Stimulated activated CD4-positive, alpha-beta T cell treated with anti-CD3 and anti-CD28 coated beads, Interleukin-2, amount 100 ng/mL, for 24 hours (primary cell): ENCODE measurements around the gene TRAPPC8.
"Not testable (repeated sequence)": the region's sequence is repeated elsewhere in the genome, so short reads cannot be mapped to it uniquely, and the experiment has no call there.

Experiments used
- DNase-seq, 2 donors: peaks; one replicate each; pipeline ENCODE4 v3.0.0-alpha.2; 2020

TRAPPC8 gene

DNA sequence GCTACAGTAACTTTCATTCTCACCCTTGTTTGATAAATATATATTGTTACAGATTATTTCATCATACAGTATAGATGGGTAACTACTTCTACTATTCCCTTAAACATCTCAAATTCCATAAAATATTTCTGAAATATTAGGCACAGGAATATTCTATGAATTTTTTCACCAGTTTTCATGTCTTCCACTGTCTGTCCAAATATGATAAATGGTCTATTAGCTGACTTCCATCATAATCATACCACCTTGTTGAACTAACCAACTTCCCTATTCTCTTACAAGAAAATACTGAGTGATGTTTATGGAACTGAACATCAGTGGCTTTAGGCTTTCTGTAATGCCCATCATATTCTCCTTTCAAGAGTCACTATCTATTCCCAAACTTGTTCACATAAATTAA lies 82.4 kb downstream of the TRAPPC8 start:
- no peak for DNase-seq

- DNase-seq = no peak
Observed at GRCh38 chr18:31857526-31858106, 85.3 kb downstream of the TRAPPC8 start.

DNA sequence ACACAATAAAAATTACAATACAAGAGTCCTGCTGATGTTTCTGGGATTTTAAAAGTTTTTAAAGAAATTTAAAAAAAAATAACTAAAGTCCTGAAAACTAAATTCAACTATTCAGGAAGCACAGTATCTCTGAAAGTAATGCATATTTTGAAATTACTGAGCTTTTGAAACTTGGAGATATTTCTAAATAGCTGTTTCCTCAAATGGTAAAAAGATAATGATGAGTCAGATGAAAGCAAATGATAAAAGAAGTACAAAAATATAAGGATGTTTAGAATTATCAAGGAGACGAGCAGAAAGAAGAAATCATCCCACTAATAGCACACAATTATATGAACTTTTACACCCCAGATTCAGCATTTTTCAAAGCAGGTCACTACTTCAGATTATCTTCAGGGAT lies 92.1 kb downstream of the TRAPPC8 start:
- no peak for DNase-seq

DNA sequence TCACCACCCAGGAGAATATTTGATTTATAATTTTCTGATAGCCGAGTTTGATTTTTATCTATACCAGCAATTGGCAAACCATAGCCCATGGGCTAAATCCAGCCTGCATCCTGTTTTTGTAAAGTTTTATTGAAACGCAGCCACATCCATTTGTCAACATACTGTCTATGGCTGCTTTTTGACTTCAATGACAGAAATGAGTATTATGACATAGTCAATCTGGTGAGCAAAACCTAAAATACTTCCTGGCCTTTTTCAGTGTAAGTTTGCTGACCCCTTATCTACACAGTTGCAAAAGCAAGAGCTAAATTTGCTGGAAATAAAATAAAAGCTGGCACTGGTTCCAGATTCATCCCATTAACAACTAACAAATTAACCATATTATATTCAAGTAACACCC lies 102.4 kb downstream of the TRAPPC8 start:
- no peak for DNase-seq

GRCh38 chr18:31837879-31838278 lies 105.0 kb downstream of the TRAPPC8 start:
- no peak for DNase-seq

- DNase-seq = no peak
Observed at GRCh38 chr18:31835528-31836133, 107.3 kb downstream of the TRAPPC8 start.

DNA sequence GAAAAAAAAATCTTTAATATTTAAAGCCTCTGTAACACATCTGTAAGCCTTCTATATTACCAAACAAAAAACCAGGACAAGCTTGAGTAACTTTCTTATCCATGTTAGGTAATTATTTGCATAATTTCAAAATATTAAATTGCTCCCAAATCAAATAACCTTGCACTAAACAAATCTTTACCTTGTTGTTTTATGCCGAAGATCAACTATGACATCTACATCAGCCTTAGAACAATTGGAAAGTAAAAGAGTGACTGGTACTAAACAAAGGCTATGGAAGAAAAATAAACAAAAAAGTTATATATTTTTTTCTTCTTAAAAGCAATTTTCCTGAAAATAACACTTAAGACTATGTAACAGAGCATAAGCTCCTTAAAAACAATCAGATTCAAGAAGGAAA lies 111.0 kb downstream of the TRAPPC8 start:
- no peak for DNase-seq

GRCh38 chr18:31830686-31831085 lies 112.2 kb downstream of the TRAPPC8 start:
- DNase-seq = no peak

GRCh38 chr18:31828613-31829012 lies 114.3 kb downstream of the TRAPPC8 start:
- DNase-seq = no peak

DNA sequence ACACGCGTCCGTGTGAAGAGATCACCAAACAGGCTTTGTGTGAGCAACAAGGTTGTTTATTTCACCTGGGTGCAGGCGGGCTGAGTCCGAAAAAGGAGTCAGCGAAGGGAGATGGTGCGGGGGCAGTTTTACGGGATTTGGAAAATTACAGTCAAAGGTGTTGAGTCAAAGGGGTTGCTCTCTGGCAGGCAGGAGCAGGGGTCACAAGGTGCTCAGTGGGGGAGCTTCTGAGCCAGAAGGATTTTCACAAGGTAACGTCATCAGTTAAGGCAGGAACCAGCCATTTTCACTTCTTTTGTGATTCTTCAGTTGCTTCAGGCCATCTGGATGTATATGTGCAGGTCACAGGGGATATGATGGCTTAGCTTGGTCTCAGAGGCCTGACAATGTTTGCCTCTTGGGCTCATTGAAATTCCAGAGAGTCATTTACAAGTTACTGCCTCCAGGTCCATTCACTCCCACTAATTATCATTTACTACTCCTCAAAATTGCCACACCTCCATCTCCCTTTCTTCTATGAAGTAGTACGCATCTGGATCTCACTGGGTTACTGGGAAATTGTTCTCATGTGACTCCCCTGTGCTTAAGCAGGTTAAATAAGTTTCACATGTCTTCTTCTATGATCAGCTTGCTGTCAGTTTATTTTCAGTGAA lies 116.1 kb downstream of the TRAPPC8 start:
- not testable (repeated sequence) for DNase-seq

GRCh38 chr18:31825772-31826171 lies 117.2 kb downstream of the TRAPPC8 start:
- no peak for DNase-seq

DNA sequence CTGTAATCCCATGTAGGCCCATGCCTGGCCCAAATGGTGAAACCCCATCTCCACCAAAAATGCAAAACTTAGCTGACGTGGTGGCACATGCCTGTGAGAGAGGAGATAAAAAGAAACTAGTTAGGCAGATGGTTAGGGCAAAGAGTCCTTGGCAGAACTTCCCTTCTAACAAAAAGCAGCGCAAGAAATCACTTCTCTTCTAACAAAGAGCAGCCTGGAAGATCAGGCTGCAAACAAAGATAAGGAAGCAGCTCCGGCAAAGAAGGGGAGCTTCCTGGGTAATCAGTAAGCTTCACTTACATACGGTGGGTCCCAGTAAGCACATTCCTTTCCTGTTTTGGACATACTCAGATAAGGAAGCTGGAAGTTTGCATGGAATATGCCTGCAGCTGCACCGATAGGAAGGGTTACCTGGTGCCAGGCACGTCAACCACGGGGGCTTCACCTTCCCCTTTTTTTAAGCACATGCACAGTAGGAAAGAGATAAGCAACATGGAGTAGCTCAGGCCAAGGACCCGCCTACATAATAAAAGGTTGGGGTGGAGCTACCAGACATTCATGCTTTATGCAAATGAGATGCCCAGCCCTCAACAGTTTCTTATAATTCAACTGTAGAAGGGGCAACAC lies 121.3 kb downstream of the TRAPPC8 start:
- no peak for DNase-seq

DNA sequence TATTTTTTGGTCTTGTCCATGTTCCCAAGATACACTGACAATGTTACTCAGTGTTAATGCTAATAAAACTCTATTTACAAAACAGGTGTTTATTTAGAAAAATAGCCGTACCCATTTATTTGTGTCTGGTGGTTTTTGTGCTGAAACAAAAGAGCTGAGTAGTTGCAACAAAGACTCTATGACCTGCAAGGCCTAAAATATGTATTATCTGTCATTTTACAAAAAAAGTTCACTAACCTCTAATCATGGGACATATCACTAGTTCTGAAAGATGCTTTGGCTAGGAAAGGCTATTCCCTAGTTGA lies 123.1 kb downstream of the TRAPPC8 start:
- DNase-seq = no peak

DNA sequence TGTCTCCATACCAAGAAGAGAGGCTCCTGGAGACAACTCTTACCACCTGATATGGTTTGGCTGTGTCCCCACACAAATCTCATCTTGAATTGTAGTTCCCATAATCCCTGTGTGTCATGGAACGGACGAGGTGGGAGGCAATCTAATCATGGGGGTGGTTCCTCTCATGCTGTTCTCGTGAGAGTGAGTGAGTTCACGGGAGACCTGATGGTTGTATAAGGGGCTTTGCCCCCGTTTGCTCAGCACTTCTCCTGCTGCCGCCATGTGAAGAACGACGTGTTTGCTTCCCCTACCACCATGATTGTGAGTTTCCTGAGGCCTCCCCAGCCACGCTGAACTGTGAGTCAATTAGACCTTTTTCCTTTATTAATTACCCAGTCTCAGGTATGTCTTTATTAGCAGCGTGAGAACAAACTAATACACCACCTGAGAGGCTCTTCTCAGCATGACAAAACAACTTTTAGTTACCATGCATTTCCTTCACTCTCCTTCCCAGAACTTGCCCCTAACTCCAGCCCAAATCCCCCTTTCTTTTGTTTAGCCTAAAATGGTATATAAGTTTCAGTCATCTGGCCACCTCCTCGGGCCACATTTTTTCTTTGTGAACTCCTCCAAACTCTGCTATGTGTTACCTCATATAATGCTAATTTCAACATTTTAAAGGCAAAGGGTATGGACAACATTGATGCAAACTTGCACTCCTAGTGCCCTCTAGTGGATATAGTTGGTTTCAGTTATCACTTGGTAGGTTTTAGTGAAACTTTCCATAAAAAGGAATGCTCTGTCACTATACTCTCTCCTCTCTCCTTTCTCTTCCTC lies 123.6 kb downstream of the TRAPPC8 start:
- DNase-seq = no peak

DNA sequence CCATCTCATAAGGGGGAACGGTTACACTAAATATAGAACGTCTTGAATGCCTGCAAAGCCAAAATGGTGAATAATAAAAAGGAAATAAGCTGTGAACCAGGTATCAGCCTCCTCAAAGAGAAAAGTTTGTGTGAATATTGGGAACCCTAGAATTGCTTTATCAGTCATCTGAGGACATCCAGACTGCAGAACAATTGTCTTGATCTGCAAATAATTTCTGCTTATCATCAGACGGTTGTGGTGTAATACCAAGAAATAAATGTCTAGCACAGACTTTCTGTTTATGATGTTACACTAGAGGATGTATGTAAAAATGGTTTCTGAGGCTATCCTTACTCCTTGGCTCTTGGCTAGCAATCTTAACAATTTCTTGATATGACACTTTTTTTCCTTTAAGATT lies 128.8 kb downstream of the TRAPPC8 start:
- DNase-seq = no peak

GRCh38 chr18:31810336-31811130 lies 132.4 kb downstream of the TRAPPC8 start:
- DNase-seq = not testable (repeated sequence)

DNA sequence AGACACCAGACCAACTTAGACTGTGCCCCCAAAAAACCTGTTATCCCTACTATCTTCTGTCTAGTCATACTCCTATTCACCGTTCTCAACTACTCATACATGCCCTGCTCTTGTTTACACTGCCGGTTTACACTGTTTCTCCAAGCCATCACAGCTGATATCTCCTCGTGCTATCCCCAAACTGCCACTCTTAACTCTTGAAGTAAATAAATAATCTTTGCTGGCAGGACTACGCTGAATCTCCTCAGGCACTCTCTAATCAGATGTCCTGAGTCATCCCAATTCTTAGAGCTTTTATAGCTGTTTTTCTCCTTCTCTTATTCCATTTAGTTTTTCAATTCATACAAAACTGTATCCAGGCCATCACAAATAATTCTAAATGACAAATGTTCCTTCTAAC lies 133.9 kb downstream of the TRAPPC8 start:
- DNase-seq = not testable (repeated sequence)

DNA sequence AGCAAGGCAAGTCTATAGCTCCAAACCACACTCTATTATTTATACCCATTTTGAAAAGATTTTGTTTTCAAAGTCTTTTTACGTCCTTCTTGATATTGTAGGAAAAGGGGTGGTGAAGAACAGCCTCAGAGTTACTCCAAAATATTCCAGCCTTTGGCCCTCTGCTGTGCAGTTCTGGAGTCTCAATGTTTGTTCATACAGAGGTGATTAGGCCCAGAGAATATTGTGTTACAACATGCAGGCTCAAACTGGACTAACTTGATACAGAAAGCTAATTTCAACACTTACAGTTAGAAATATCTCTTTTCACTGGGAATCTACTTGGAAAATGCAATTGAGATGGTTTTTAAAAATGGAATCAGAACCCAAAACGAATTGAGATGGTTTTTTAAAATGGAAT lies 141.8 kb downstream of the TRAPPC8 start:
- DNase-seq = no peak

DNA sequence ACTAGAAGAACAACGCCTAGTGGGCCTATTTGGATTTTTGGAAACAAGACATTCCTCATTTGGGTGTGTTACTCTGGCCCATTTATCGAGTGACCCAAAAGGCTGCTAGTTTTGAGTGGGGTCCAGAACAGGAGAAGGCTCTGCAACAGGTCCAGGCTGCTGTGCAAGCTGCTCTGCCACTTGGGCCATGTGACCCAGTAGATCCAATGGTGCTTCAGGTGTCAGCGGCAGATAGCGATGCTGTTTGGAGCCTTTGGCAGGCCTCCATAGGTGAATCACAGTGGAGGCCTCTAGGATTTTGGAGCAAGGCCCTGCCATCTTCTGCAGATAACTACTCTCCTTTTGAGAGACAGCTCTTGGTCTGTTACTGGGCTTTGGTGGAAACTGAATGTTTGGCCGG lies 143.7 kb downstream of the TRAPPC8 start:
- DNase-seq = not testable (repeated sequence)

GRCh38 chr18:31798399-31798798 lies 144.5 kb downstream of the TRAPPC8 start:
- no peak for DNase-seq

GRCh38 chr18:31795747-31796146 lies 147.2 kb downstream of the TRAPPC8 start:
- DNase-seq = no peak

GRCh38 chr18:31793531-31793930 lies 149.4 kb downstream of the TRAPPC8 start:
- DNase-seq = no peak

GRCh38 chr18:31792580-31792911 lies 150.4 kb downstream of the TRAPPC8 start:
- no peak for DNase-seq
